OCI-LY1 (cell line): ENCODE data around the gene UQCRC2.

ENCODE experiments used
- EZH2 ChIP-seq: fragments of 200-600 bp; sonication (generic), shearing (Covaris generic); IDR thresholded peaks from 2 replicates; pipeline ENCODE4 v1.8.0; 2017; ENCODE audit warnings: borderline replicate concordance, mixed run types, mild to moderate bottlenecking, antibody characterized with exemption, low read length, moderate library complexity, mixed read lengths
- TF ChIP-seq, protein P1 (sequence below): fragments of 200-600 bp; sonication (generic), shearing (Covaris generic); IDR thresholded peaks from 2 replicates; pipeline ENCODE4 v1.5.1; 2017; ENCODE audit warnings: mild to moderate bottlenecking, antibody characterized with exemption, low read length, moderate library complexity, mixed read lengths

DNA sequence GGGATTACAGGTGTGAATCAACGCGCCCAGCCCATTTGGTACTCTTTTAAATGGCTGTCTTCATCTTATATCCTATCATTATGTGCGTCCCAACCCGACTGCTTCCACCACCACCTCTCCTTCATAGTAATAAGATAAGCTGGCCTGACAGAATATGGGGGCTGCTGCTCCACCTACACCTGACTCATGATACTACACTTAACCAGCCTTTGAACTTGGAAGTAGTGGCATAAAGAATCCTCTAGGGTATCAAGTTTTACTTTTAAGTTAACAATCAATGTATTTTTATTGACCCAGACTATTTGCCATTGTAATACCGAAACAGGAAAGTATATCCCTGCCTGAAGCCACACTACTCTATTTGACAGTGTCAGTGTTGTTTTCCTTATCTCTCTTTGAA lies 28.9 kb downstream of the UQCRC2 start:
- TF ChIP-seq, protein P1, sequence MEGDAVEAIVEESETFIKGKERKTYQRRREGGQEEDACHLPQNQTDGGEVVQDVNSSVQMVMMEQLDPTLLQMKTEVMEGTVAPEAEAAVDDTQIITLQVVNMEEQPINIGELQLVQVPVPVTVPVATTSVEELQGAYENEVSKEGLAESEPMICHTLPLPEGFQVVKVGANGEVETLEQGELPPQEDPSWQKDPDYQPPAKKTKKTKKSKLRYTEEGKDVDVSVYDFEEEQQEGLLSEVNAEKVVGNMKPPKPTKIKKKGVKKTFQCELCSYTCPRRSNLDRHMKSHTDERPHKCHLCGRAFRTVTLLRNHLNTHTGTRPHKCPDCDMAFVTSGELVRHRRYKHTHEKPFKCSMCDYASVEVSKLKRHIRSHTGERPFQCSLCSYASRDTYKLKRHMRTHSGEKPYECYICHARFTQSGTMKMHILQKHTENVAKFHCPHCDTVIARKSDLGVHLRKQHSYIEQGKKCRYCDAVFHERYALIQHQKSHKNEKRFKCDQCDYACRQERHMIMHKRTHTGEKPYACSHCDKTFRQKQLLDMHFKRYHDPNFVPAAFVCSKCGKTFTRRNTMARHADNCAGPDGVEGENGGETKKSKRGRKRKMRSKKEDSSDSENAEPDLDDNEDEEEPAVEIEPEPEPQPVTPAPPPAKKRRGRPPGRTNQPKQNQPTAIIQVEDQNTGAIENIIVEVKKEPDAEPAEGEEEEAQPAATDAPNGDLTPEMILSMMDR = no peak
- no peak for TF ChIP-seq EZH2
